ENCODE data around the gene ARHGAP24.

- TF ChIP-seq CTCF (IDR thresholded peaks at IDR 0.05) (no peak), USF2 (IDR thresholded peaks at IDR 0.05; ENCODE audit: borderline replicate concordance, low read depth, low read length) (no peak), POLR2AphosphoS5 (IDR thresholded peaks at IDR 0.05; ENCODE audit: low read depth, low read length) (no peak), RAD21 (IDR thresholded peaks at IDR 0.05; ENCODE audit: low read length) (no peak), NRF1 (IDR thresholded peaks at IDR 0.05; ENCODE audit: low read depth, low read length) (no peak), EP300 (IDR thresholded peaks at IDR 0.05; ENCODE audit: borderline replicate concordance in 1 of 2, low read depth in 1 of 2, low read length in 1 of 2) (no peak), SIN3A (IDR thresholded peaks at IDR 0.05; ENCODE audit: borderline replicate concordance, low read depth, low read length) (no peak), SMC3 (IDR thresholded peaks at IDR 0.05; ENCODE audit: low read depth, low read length) (no peak), GATA2 (CRISPR knock-in tag; IDR thresholded peaks at IDR 0.05) (no peak), TAF1 (IDR thresholded peaks at IDR 0.05; ENCODE audit: borderline replicate concordance, low read depth, low read length) (no peak), MAX (IDR thresholded peaks at IDR 0.05; ENCODE audit: low read depth) (no peak), IRF3 (IDR thresholded peaks at IDR 0.05; ENCODE audit: low read depth, low read length) (no peak), RCOR1 (IDR thresholded peaks at IDR 0.05; ENCODE audit: low read length) (no peak)
Measured at GRCh38 chr4:85760511-85760910, 285.6 kb downstream of the ARHGAP24 start.

All from SK-N-SH (cell line).